ENCODE measurements around the gene DHFR2.

DNA sequence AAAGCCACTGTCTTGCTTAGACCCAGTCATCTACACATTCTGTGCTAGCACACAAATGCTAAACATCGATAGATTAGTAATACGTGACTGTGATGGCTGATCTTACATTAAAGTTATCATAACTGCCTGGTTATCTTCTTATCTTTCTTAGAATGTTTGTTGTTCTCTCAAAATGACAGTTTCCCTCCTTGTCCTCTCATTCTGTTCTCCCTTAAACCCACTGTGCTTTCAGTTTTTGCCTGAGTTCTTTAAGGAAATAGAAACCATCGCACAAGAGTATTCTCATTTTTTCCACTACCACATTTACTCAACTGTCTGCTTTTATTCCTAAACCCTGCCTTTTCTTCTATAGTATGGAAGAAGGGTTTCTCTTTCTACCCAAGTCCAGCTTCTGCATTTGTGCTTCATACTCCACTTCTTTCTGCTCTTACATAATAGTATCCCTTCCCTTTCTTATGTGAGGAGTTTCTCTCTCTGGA is 51.4 kb downstream of the DHFR2 start:
- TF ChIP-seq CTCF (conservative IDR thresholded peaks at IDR 0.05): no peak
- TF ChIP-seq ZFX (IDR thresholded peaks at IDR 0.05): no peak

Measured in C4-2B (cell line).